AG04449 (cell line): ENCODE results near the gene CLTCL1.

Experiments used
- CTCF ChIA-PET: fragments of 350-600 bp; formaldehyde crosslinking; extraction: SDS; loops from one replicate; lab custom pipeline; 2021; ENCODE audit warnings: antibody characterized with exemption; lab: Yijun Ruan, JAX
- POLR2A ChIA-PET: fragments of 400-600, 350-600 bp; formaldehyde crosslinking; extraction: SDS; loops from one replicate; lab custom pipeline; 2020; ENCODE audit warnings: antibody characterized with exemption, inconsistent platforms; lab: Yijun Ruan, JAX
- DNase-seq: peaks from one replicate; pipeline ENCODE4 v3.0.0-alpha.2; 2010; ENCODE audit warnings: low read depth, low spot score
- H3K4me3 ChIP-seq: 2 replicates; pipeline ENCODE4 v1.5.1; 2011; ENCODE audit warnings: low read depth, mild to moderate bottlenecking, control low read depth, low read length
- TF ChIP-seq, protein P1 (sequence below): IDR thresholded peaks from one replicate; pipeline ENCODE4 v1.5.1; 2011; ENCODE audit warnings: mild to moderate bottlenecking, moderate library complexity, low read length, control low read depth, inconsistent platforms; ENCODE audit not compliant: insufficient read depth; ENCODE audit errors: missing control alignments

CLTCL1 gene

DNA sequence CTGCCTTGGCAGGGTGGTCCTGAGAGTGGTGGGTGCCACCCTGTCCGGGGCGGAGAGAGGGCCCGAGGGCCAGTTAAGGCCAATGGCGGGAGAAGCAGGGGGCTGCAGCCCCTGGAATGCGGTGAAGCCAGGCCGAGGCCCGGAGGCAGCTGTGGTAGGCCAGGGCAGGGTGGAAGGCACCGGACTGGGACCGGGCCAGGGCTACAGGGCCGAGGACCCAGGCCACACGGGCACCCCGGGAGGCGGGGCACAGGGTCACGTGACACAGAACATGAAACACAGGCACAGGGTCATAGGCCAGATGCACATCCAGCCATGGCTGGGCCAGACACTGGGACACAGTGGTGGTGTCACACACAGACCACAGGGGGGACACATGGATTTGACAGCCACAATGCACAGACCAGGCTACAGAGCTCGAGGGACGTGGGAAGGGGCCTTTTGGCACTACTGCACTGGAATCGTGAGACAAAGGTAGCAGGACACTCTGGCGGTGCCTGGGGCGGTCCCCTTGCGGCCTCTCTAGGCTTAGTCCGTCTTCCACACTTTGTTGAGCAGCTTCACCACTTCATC, 115.8 kb downstream of the CLTCL1 start:
- CTCF ChIA-PET = no interaction called here
- POLR2A ChIA-PET = no interaction called here
- no peak overlapping the region for H3K4me3 ChIP-seq
- TF ChIP-seq, protein P1, sequence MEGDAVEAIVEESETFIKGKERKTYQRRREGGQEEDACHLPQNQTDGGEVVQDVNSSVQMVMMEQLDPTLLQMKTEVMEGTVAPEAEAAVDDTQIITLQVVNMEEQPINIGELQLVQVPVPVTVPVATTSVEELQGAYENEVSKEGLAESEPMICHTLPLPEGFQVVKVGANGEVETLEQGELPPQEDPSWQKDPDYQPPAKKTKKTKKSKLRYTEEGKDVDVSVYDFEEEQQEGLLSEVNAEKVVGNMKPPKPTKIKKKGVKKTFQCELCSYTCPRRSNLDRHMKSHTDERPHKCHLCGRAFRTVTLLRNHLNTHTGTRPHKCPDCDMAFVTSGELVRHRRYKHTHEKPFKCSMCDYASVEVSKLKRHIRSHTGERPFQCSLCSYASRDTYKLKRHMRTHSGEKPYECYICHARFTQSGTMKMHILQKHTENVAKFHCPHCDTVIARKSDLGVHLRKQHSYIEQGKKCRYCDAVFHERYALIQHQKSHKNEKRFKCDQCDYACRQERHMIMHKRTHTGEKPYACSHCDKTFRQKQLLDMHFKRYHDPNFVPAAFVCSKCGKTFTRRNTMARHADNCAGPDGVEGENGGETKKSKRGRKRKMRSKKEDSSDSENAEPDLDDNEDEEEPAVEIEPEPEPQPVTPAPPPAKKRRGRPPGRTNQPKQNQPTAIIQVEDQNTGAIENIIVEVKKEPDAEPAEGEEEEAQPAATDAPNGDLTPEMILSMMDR = no peak
- DNase-seq = no peak

DNA sequence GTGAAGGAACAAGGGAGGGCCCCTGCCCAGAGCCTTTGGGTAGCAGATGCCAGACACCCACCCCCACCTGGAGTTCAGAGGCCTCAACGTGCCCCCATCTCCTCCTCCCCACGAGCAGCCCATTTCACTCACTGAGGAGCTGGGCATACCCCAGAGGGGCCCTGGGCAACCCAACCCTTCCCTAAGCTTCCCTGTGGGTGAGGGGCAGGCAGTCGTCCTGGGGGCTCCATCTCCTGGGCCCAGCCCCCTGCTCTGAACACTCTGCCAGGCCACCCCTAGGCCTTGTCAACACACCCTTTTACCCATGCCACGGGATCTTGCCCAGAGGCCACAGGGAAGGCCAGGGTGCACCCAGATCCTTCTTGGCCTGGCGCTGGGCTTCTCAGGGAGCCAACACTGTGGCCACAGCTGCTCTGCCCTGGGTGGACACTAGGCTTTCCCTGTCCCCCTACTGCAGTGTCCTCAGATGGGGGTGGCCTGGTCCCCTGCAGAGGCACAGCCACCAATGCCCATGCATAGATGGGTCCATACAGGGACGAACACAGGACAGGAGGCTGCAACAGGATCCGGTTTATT, 116.4 kb downstream of the CLTCL1 start:
- TF ChIP-seq, protein P1 = no peak
- H3K4me3 ChIP-seq = no peak overlapping the region
- DNase-seq = no peak
- ChIA-PET POLR2A (no interaction called here), CTCF (no interaction called here)

DNA sequence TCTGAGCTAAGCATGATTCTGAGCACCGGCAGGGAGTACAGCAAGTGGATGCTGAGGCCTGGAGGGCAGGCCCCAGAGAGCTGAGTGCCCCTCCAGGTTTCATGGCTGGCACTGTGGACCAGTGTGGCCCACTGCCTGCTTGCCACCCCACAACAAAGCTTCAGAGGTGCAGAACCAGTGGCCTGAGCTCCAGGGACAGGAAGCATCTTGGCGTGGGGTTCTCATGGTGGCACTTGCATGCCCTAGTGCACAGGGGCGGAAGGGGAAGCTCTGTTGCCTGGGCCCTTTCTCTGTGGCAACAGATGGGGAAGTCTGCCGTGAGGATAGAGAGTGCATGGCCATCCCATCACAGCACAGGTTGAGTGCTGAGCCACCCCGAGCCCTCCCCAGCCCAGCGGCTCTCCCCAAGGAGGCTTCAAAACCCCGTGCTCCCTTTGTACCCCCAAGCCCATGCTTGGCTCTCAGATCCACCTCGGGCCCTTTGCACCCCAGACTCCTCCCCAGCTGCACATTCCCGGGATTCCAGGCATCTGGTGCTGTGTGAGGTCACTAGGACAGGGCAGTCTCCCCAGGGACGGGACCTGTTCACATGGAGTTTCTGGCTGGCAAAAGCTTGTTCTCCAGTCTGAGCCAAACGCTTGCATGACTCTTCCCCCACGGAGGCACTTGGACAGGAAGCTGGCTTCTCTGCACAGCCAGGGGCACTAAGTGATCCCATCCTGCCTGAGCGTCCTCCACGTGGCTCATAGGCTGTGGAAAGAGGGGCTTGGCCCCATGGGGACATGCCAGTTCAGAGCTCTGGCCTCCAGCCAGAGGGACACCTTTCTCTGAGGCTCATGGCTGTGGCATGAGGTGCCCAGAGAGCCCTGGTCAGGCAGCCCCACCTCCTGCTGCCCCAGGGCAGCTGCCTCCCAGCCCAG, 117.2 kb downstream of the CLTCL1 start:
- peak overlapping the region; percentile 8 for H3K4me3 ChIP-seq
- DNase-seq = peak; percentile 41
- TF ChIP-seq, protein P1 = no peak
- ChIA-PET POLR2A (no interaction called here), CTCF (interaction anchor here (1.0 to 1.1 kb wide), 2 partner anchors 220 to 456 kb away, joined by 3 read pairs; no protein-coding TSS in a partner anchor)

DNA sequence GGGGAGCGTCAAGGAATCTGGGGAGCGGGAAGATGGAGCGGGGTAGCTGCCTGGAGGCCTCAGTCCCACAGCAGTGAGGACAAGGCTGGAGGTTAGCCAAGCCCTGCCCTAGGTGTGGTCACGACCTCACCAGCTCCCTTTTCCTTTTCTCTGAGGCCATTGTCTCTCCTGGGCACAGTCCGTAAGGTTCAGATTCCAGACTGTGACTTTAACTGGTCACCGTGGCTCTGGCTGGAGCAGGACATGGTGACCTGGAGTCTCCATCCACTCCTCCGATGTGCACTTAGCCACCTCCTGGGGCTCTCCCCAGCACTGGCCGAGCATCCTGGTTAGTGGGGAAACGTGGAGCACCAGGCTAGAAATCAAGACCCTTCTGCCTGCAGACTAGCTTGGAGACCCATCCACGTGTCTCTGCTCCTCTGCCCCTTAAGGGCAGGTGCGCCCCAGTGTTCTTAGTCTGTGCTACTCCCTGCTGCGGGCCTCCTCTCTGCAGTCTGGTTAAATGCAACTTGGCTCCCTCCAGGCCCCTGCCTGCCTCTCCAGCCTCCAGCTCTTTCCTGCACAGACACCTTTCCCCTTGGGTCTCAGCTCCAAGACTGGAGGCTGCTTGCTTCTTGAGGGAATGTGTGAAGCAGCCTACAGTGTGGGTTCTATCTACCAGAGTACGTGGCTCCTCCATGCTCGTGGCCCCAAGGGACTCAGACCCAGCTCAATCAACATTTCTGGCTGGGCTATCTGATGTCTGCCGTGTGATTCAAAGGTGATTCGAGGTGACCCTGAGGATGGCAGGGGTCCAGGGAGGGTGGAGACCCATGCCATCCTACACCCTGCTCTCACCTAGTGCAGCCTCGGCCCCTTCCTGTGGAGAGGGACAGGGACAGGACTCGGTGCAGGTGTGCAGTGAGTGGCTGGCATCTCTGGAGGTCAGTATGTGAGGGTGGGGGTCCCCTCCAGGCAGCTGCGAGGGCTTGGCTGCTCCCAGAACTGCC, 118.2 kb downstream of the CLTCL1 start:
- peak overlapping the region; percentile 82 for H3K4me3 ChIP-seq
- ChIA-PET CTCF (interaction anchor here (1.0 to 1.1 kb wide), 2 partner anchors 219 to 457 kb away, joined by 3 read pairs; no protein-coding TSS in a partner anchor), POLR2A (no interaction called here)
- TF ChIP-seq, protein P1 = no peak
- no peak for DNase-seq

DNA sequence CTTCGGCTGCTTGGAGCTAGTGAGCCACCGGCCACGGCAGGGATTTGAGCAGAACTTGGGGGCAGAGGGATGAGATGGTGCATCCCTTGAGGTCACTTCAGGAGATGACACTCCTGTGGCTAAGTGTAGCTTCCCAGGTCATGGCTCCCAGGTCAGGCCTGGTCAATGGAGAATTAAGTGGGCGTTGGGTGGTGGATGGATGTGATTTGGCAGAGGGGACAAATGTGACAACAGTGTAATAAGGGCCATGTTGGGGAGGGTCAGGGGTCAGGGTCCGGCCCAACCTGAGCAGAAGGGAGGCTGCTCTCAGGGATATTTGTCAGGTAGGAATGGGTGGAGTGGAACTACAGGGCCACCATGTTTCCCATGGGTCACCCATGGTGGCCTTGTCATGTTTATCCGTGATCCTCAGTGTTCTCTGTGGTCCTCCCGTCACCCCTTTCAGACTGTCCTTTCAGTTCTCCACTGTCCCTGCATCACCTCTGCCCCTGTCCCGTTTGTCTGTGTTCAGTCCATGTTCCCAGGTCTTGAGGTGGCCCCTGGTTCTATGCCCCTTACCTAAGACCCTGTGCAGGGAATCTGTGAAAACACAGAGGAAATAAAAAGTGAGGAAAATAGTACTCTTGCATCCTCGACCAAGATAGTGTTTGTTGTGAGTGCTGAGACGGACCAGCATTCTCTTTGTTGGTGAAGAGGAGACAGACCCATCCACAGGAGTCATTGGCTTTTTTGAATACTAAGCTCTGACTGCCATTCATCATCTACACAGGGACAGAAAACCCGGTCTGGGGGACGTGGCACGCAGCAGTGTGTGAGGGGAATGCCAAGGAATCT, 119.1 kb downstream of the CLTCL1 start:
- H3K4me3 ChIP-seq = peak overlapping the region; percentile 82
- ChIA-PET CTCF (no interaction called here), POLR2A (no interaction called here)
- no peak for DNase-seq
- TF ChIP-seq, protein P1 = no peak
